GM12878 (cell line): ENCODE data around the gene CES4A. TPM values are rescaled to one million over a fixed set of nuclear protein-coding genes. Genes with fewer than 3 reads are reported as not detected.

Experiments used
- ATAC-seq: fragments of 200-7000 bp; cut with Tn5 transposase; 3 replicates; pipeline ENCODE4 v1.9.1; 2020; ENCODE audit warnings: mild to moderate bottlenecking, moderate library complexity
- BruUV-seq: library from RNA; stranded (reverse); fragments of 400-500 nt; replicated peaks from 2 replicates; lab custom pipeline; 2021; lab: Mats Ljungman, UMichigan
- CTCF ChIA-PET: fragments of 300-600 bp; sonication (Branson Sonifier 250); formaldehyde crosslinking; extraction: SDS; loops from one replicate; lab custom pipeline; 2021; ENCODE audit warnings: inconsistent platforms; lab: Yijun Ruan, JAX
- POLR2A ChIA-PET: fragments of 350-600 bp; formaldehyde crosslinking; extraction: SDS; loops from one replicate; lab custom pipeline; 2021; ENCODE audit warnings: inconsistent platforms; lab: Charles Lee
- RAD21 ChIA-PET: fragments of 300-600 bp; sonication (Branson Sonifier 250); formaldehyde crosslinking; loops from one replicate; lab custom pipeline; 2023; ENCODE audit warnings: antibody characterized with exemption; ENCODE audit not compliant: unreplicated experiment; lab: Charles Lee
- SMC1A ChIA-PET: fragments of 300-600 bp; sonication (Branson Sonifier 250); formaldehyde crosslinking; loops from one replicate; lab custom pipeline; 2023; ENCODE audit not compliant: unreplicated experiment, uncharacterized antibody; lab: Charles Lee
- DNase-seq: peaks from one replicate; pipeline ENCODE4 v3.0.0-alpha.2; 2011; ENCODE audit warnings: low read depth, low spot score
- FAIRE-seq: peaks from 3 replicates; lab custom pipeline; 2011; peaks lifted over from hg19 to GRCh38; lab: Jason Lieb, UNC
- H2AFZ ChIP-seq: 2 replicates; pipeline ENCODE4 v1.6.0; 2011; ENCODE audit warnings: low read depth, low read length, control low read depth; ENCODE audit not compliant: control insufficient read depth
- H3K27ac ChIP-seq: 2 replicates; pipeline ENCODE4 v1.5.1; 2011; ENCODE audit warnings: control low read depth; ENCODE audit not compliant: control insufficient read depth, insufficient read depth
- H3K27me3 ChIP-seq, 2 experiments: replicated peaks in 1 of 2; 2 replicates each; pipeline versions ENCODE4 v1.6.0 to v1.6.1; 2011; ENCODE audit warnings: low read length in 1 of 2; ENCODE audit not compliant: control insufficient read depth in 2 of 2, insufficient read depth in 2 of 2
- H3K36me3 ChIP-seq, 2 experiments: 2 replicates each; pipeline ENCODE4 v1.5.1; 2011; ENCODE audit warnings: low read length in 1 of 2; ENCODE audit not compliant: control insufficient read depth in 2 of 2, insufficient read depth in 2 of 2
- H3K4me1 ChIP-seq: 2 replicates; pipeline ENCODE4 v1.6.1; 2011; ENCODE audit warnings: mild to moderate bottlenecking, low read length, moderate library complexity, mixed read lengths; ENCODE audit not compliant: control insufficient read depth, insufficient read depth
- H3K4me2 ChIP-seq: 2 replicates; pipeline ENCODE4 v1.6.0; 2011; ENCODE audit warnings: control low read depth; ENCODE audit not compliant: control insufficient read depth, insufficient read depth
- H3K4me3 ChIP-seq: fragments of 200-600 bp; sonication (generic); 2 replicates; pipeline ENCODE4 v1.5.1; 2016
- H3K79me2 ChIP-seq: 2 replicates; pipeline ENCODE4 v1.6.0; 2011; ENCODE audit warnings: low read length; ENCODE audit not compliant: control insufficient read depth, insufficient read depth
- H3K9ac ChIP-seq: 2 replicates; pipeline ENCODE4 v1.8.0; 2011; ENCODE audit warnings: low read length, control low read depth, mixed read lengths; ENCODE audit not compliant: control insufficient read depth, insufficient read depth
- H3K9me3 ChIP-seq: replicated peaks from 3 replicates; pipeline ENCODE4 v1.5.1; 2011; ENCODE audit warnings: mild to moderate bottlenecking, low read length; ENCODE audit not compliant: control insufficient read depth, insufficient read depth
- H4K20me1 ChIP-seq: 2 replicates; pipeline ENCODE4 v1.6.0; 2011; ENCODE audit not compliant: control insufficient read depth, insufficient read depth
- ATF3 ChIP-seq: IDR thresholded peaks from 2 replicates; pipeline ENCODE4 v1.6.1; 2011; ENCODE audit warnings: low read depth, mild to moderate bottlenecking, low read length, moderate library complexity, borderline replicate concordance; ENCODE audit errors: extremely low read depth
- BACH1 ChIP-seq: fragments of 450-650 bp; IDR thresholded peaks from 2 replicates; pipeline ENCODE4 v1.6.1; 2017; ENCODE audit warnings: mild to moderate bottlenecking, borderline replicate concordance
- BCLAF1 ChIP-seq: fragments of 450-650 bp; IDR thresholded peaks from 2 replicates; pipeline ENCODE4 v1.6.1; 2017; ENCODE audit warnings: antibody characterized with exemption, mild to moderate bottlenecking, moderate library complexity
- FOXK2 ChIP-seq: fragments of 450-650 bp; IDR thresholded peaks from 2 replicates; pipeline ENCODE4 v1.6.1; 2017; ENCODE audit warnings: mild to moderate bottlenecking, moderate library complexity
- FOXM1 ChIP-seq: IDR thresholded peaks from 2 replicates; pipeline ENCODE4 v1.6.1; 2012; ENCODE audit warnings: low read depth, mild to moderate bottlenecking, inconsistent platforms, low read length, moderate library complexity
- MEF2B ChIP-seq: fragments of 450-650 bp; IDR thresholded peaks from 2 replicates; pipeline ENCODE4 v1.6.1; 2018; ENCODE audit warnings: mild to moderate bottlenecking, moderate library complexity; ENCODE audit not compliant: partially characterized antibody, poor library complexity, severe bottlenecking
- NR2C1 ChIP-seq: fragments of 450-650 bp; IDR thresholded peaks from 2 replicates; pipeline ENCODE4 v1.6.1; 2017; ENCODE audit warnings: antibody characterized with exemption, mild to moderate bottlenecking, moderate library complexity
- RUNX3 ChIP-seq: IDR thresholded peaks from 2 replicates; pipeline ENCODE4 v1.6.1; 2012; ENCODE audit warnings: low read length, inconsistent platforms
- SIN3A ChIP-seq: IDR thresholded peaks from 2 replicates; pipeline ENCODE4 v1.6.1; 2012; ENCODE audit warnings: low read depth, low read length, improper control_type of control experiment
- SMAD1 ChIP-seq: fragments of 450-650 bp; IDR thresholded peaks from 2 replicates; pipeline ENCODE4 v1.6.1; 2018; ENCODE audit warnings: mild to moderate bottlenecking, low read depth; ENCODE audit not compliant: partially characterized antibody
- STAT1 ChIP-seq: fragments of 450-650 bp; conservative IDR thresholded peaks from 2 replicates; pipeline ENCODE4 v1.6.1; 2014; ENCODE audit warnings: antibody characterized with exemption, mild to moderate bottlenecking
- TCF7 ChIP-seq: IDR thresholded peaks from 2 replicates; pipeline ENCODE4 v1.6.1; 2014; ENCODE audit warnings: antibody characterized with exemption, borderline replicate concordance
- USF2 ChIP-seq: IDR thresholded peaks from 2 replicates; pipeline ENCODE4 v1.6.1; 2011; ENCODE audit warnings: low read depth, low read length, improper control_type of control experiment, borderline replicate concordance
- ZBTB40 ChIP-seq: fragments of 450-650 bp; IDR thresholded peaks from 2 replicates; pipeline ENCODE4 v1.6.1; 2016; ENCODE audit warnings: mild to moderate bottlenecking, moderate library complexity, borderline replicate concordance
- ZNF217 ChIP-seq: fragments of 450-650 bp; IDR thresholded peaks from 2 replicates; pipeline ENCODE4 v1.6.1; 2017; ENCODE audit warnings: antibody characterized with exemption, mild to moderate bottlenecking
- ZNF24 ChIP-seq: fragments of 450-650 bp; IDR thresholded peaks from 2 replicates; pipeline ENCODE4 v1.6.1; 2017; ENCODE audit warnings: antibody characterized with exemption, mild to moderate bottlenecking
- in situ Hi-C: fragments of 300-500 bp; cut with MboI; formaldehyde crosslinking; loops from 9 replicates; pipeline ENCODE4 v1.14.3; 2018; ENCODE audit warnings: mixed read lengths
- intact Hi-C: fragments of 100-400 bp; cut with micrococcal nuclease; formaldehyde crosslinking; loops from one replicate; pipeline ENCODE4 v1.14.2; 2022; ENCODE audit not compliant: unreplicated experiment
- polyA plus RNA-seq, 11 experiments: library from polyadenylated mRNA; depleted of rRNA in 4 of 11; unstranded in 6 of 11; stranded (reverse) in 5 of 11; fragments of >200 nt; fragmentation: Nextera tagmentation in 4 of 11; fragmentation: Illumina TruSeq in 1 of 11; extraction: Ambion mirVana in 4 of 11; extraction: Trizol in 1 of 11; gene quantifications; 1 replicate in 1 of 11; 2 replicates in 10 of 11; pipeline versions ENCODE4 v1.2.1 to v1.2.3, GENCODE V29; 2011 to 2016; ENCODE audit warnings: inconsistent platforms in 2 of 11, missing spikeins in 2 of 11, low read depth in 1 of 11
- total RNA-seq, 4 experiments: library from RNA; depleted of rRNA in 3 of 4; stranded (reverse); fragments of >200 nt in 3 of 4; fragmentation: Illumina TruSeq in 1 of 4; extraction: Trizol in 1 of 4; gene quantifications; 2 replicates each; pipeline versions ENCODE4 v1.2.1 to v1.2.3, GENCODE V29; 2013 to 2021

CES4A gene
- total and polyA plus RNA-seq, 10 of the 15 experiments (the other 5 are each of a cell fraction or from before 2014, with no cell fraction given) = 0.05 to 5.0 (median 2.1) TPM

GRCh38 chr16:67025210-67025550 lies 36.8 kb downstream of the CES4A start:
- H3K9me3 ChIP-seq = no peaks in the 10 kb centered on the region
- ATAC-seq = no peak
- ChIA-PET SMC1A (interaction anchor here (1.1 to 1.3 kb wide), 2 partner anchors 57 to 135 kb away, joined by 4 read pairs; no protein-coding TSS in a partner anchor), CTCF (interaction anchor here (0.6 to 1.6 kb wide), 2 partner anchors 40 to 75 kb away, joined by 3 read pairs; no protein-coding TSS in a partner anchor), RAD21 (no interaction called here)
- H3K79me2 ChIP-seq = peaks cover 19% of the 10 kb centered on the region
- no peaks in the 10 kb centered on the region for H3K27me3 ChIP-seq
- FAIRE-seq = no peak
- TF ChIP-seq BCLAF1 (no peak), ATF3 (no peak), FOXM1 (no peak), MEF2B (no peak), BACH1 (no peak), USF2 (no peak), STAT1 (no peak), SIN3A (no peak), FOXK2 (no peak), ZNF217 (no peak), TCF7 (no peak), NR2C1 (no peak), RUNX3 (no peak), ZNF24 (no peak), SMAD1 (no peak), ZBTB40 (no peak)
- TF ChIP-seq, all 136 proteins: peak for 0
- BruUV-seq = no TSS peak
- no peak for DNase-seq
- intact Hi-C loops = no loop called here
- H3K9ac ChIP-seq = no peak overlapping the region
- no peaks in the 10 kb centered on the region for H4K20me1 ChIP-seq
- H2AFZ ChIP-seq = no peak overlapping the region
- H3K4me1 ChIP-seq = peaks cover 13% of the 10 kb centered on the region
- no peaks in the 10 kb centered on the region for H3K36me3 ChIP-seq
- in situ Hi-C loops = loop anchor here (25.0 kb wide), 1 partner anchor 488 kb away; no protein-coding TSS in a partner anchor
- H3K4me2 ChIP-seq = no peak overlapping the region
- no peak overlapping the region for H3K27ac ChIP-seq
- H3K4me3 ChIP-seq = no peak overlapping the region
- POLR2A ChIA-PET = no interaction called here
